Stomach (tissue), 4 donors: Measurements from ENCODE around the gene HSF2.

Experiments
- POLR2A ChIP-seq, 4 donors: fragments of 450-650 bp; IDR thresholded peaks; one replicate each; pipeline ENCODE4 v1.6.1; 2016; ENCODE audit warnings: antibody characterized with exemption in 4 of 4, control low read depth in 2 of 4, mild to moderate bottlenecking in 1 of 4, moderate library complexity in 1 of 4
- POLR2AphosphoS5 ChIP-seq, 3 donors: sonication (generic); formaldehyde crosslinking; IDR thresholded peaks; one replicate each; pipeline ENCODE4 v1.6.1; 2016; ENCODE audit warnings: antibody characterized with exemption in 3 of 3
- TF ChIP-seq, protein P1 (sequence below), 7 experiments: fragments of 450-650 bp in 4 of 7; fragments of 200-600 bp in 3 of 7; sonication (generic) in 3 of 7; IDR thresholded peaks; one replicate each; pipeline ENCODE4 v1.5.1; 2016 to 2019; ENCODE audit warnings: antibody characterized with exemption in 7 of 7, control low read depth in 2 of 7, mild to moderate bottlenecking in 1 of 7

- TF ChIP-seq POLR2AphosphoS5 (IDR thresholded peaks at IDR 0.05) = no peak
- TF ChIP-seq, protein P1, sequence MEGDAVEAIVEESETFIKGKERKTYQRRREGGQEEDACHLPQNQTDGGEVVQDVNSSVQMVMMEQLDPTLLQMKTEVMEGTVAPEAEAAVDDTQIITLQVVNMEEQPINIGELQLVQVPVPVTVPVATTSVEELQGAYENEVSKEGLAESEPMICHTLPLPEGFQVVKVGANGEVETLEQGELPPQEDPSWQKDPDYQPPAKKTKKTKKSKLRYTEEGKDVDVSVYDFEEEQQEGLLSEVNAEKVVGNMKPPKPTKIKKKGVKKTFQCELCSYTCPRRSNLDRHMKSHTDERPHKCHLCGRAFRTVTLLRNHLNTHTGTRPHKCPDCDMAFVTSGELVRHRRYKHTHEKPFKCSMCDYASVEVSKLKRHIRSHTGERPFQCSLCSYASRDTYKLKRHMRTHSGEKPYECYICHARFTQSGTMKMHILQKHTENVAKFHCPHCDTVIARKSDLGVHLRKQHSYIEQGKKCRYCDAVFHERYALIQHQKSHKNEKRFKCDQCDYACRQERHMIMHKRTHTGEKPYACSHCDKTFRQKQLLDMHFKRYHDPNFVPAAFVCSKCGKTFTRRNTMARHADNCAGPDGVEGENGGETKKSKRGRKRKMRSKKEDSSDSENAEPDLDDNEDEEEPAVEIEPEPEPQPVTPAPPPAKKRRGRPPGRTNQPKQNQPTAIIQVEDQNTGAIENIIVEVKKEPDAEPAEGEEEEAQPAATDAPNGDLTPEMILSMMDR (IDR thresholded peaks at IDR 0.05) = no peak
- no peak for TF ChIP-seq POLR2A (IDR thresholded peaks at IDR 0.05)
Observed at GRCh38 chr6:122431780-122432179, 32.3 kb downstream of the HSF2 start.
